Sciatic nerve (tissue), 2 donors: ENCODE results near the gene NKIRAS1. TPM values are rescaled to one million over a fixed set of nuclear protein-coding genes. Genes with fewer than 3 reads are reported as not detected.

Experiments used
- ATAC-seq: fragments of 200-7000 bp; cut with Tn5 transposase; one replicate; pipeline ENCODE4 v1.9.1; 2020; ENCODE audit warnings: mild to moderate bottlenecking, moderate library complexity
- DNase-seq: peaks from one replicate; pipeline ENCODE4 v3.0.0-alpha.2; 2020; ENCODE audit warnings: low spot score
- intact Hi-C: fragments of 100-400 bp; cut with DNase I; formaldehyde crosslinking; loops from one replicate; pipeline ENCODE4 v1.14.2; 2022
- total RNA-seq: library from RNA; stranded (reverse); fragmentation: NEBNext Ultra II Directional; extraction: Animal tissue kit (Norgen Biotek cat#: 25700); gene quantifications from one replicate; pipeline ENCODE4 v1.2.1, GENCODE V29; 2021
- donor health status: DM: no; HTN: no; CAD: no.
- donor health status: DM: no; HTN: no; CAD: no.

NKIRAS1 gene
- total RNA-seq, result 10.8 TPM

DNA sequence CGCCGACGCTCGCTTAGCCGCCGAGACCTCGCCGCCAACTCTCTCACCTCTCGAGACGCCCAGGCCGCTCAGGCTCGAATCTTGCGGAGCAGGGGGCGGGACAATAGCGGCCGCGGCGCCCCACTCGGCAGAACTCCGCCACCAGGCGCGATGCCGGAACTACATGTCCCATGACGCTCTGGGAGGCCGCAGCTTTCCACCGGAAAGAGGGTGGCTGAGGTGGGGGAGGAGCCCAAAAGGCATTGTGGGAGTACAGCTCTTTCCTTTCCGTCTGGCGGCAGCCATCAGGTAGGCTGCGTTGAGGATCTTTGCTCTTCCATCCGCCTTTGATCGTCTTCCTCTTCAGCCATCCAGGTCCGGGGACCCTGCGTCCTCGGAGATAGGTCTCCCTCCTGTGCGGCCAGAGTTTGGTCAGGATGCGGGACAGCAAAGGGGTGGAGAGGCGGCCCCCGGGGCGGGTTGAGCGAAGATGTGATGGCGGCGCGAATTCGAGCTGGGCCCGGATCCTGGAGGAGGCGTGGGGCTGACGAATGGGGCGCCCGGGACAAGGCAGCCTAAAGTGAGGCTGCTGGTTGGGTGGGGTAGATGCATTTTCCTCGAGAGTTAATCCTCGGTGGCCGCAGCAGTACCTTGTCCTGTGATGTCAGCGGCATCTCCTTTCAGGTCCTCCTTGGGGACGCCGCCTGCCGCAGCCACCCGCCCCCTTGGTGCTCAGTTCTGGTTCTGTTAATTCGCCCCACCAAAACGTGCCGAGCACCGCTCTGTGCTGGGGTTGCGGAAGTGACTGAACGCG, at the start of gene NKIRAS1, which contains the start of gene RPL15:
TSS of gene NKIRAS1 (minus strand) at position 105 of the 793 bp plus-strand sequence. CDS start 6,086 bp downstream, outside the sequence.
TSS of gene RPL15 (plus strand) at position 247 of the 793 bp plus-strand sequence. CDS start 728 bp downstream, outside the sequence.
- ATAC-seq (peak; percentile 99), DNase-seq (peak; percentile 99)
- intact Hi-C loops, result no loop called here

DNA sequence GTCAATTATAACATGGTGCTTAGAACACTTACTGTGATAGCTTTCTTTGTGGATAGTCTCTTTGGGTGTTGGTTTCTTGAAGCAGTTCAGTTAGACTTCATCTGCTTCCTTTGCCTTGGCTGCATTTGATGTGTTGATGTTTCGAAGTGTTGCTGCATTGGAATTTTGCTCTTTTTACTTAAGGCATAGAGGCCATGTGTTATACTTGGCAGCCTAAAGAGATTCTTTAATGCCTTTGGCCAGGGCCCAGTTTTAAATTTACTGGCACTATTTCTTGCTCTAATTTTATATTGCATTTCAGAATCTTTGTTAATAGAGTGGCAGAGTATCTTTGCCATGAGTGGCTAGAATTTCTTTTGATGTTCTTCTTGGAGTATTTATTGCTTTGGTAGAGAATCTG, 49.5 kb upstream of the NKIRAS1 start:
- no peak for DNase-seq
- ATAC-seq, result no peak
- intact Hi-C loops, result no loop called here

- ATAC-seq, result no peak
- DNase-seq, result no peak
- intact Hi-C loops, result no loop called here
These were observed 47.9 kb upstream of the NKIRAS1 start for GRCh38 chr3:23964537-23965235.

- ATAC-seq, result no peak
- intact Hi-C loops, result no loop called here
- no peak for DNase-seq
These were observed 45.1 kb upstream of the NKIRAS1 start for GRCh38 chr3:23961913-23962312.

- ATAC-seq, result no peak
- intact Hi-C loops, result no loop called here
- no peak for DNase-seq
These were observed 44.3 kb upstream of the NKIRAS1 start for GRCh38 chr3:23961066-23961465.

DNA sequence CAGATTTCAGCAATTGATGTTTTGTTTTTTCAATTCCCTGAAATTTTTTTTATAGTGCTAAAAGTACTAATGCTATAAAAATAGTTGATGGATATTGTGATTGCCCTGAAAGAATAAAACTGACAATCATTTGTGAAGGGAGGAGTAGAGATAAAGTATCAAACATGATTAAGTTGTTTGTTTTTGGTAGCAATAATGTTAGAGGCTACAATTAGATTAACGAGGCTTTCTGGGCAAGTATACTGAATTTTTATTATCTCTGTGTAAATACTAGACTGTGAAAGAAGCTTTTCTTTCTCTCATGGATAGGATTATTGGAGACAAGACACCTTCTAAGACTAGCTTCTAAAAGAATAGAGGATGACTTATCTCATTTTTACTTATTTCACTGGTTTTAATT, 43.9 kb upstream of the NKIRAS1 start:
- intact Hi-C loops, result no loop called here
- DNase-seq (no peak), ATAC-seq (no peak)

- DNase-seq (no peak), ATAC-seq (peak; percentile 32)
- intact Hi-C loops, result no loop called here
These were observed 42.5 kb upstream of the NKIRAS1 start for GRCh38 chr3:23959135-23959900.

DNA sequence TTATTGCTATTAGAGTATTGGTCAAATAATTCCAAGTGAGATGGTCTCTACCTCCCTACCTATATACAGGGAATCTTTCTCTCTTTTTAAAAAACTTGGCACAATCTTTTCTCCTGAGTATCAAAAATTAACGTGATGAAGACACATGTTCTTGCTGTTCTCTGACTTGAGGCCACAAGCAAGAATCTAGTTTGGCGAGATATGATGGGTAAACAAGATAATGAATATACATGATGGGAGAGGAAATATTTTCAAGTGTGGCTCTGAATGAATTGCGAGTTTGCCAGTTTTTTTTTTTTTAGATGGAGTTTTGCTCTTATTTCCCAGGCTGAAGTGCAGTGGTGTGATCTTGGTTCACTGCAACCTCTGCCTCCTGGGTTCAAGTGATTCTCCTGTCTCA, 39.9 kb upstream of the NKIRAS1 start:
- no peak for ATAC-seq

GRCh38 chr3:23954144-23954543, 37.4 kb upstream of the NKIRAS1 start:
- intact Hi-C loops, result no loop called here
- no peak for DNase-seq
- no peak for ATAC-seq

More for the DNA sequence above, 39.9 kb upstream of the NKIRAS1 start:
- DNase-seq, result no peak
- intact Hi-C loops, result no loop called here

- ATAC-seq (no peak), DNase-seq (no peak)
- intact Hi-C loops, result no loop called here
These were observed 36.7 kb upstream of the NKIRAS1 start for GRCh38 chr3:23953523-23953922.

DNA sequence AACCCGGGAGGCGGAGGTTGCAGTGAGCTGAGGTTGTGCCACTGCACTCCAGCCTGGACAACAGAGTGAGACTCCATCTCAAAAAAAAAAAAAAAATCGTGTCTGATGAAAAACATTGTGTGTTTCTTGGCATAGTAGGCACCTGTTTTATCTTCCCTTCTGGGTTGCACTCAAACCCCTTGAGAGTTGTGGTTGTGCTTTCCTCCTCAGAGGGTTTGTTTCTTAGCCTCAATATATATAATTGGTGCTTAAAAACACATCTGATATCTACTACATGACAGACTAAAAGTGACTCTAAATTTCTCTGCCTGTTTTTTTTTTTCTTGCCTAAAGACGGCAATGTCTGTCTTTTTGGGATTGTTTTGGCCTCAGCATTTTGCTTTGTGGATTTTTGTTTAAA, 35.9 kb upstream of the NKIRAS1 start:
- intact Hi-C loops, result no loop called here
- ATAC-seq (no peak), DNase-seq (no peak)

- intact Hi-C loops, result no loop called here
- DNase-seq (no peak), ATAC-seq (no peak)
These were observed 33.5 kb upstream of the NKIRAS1 start for GRCh38 chr3:23950293-23950692.

DNA sequence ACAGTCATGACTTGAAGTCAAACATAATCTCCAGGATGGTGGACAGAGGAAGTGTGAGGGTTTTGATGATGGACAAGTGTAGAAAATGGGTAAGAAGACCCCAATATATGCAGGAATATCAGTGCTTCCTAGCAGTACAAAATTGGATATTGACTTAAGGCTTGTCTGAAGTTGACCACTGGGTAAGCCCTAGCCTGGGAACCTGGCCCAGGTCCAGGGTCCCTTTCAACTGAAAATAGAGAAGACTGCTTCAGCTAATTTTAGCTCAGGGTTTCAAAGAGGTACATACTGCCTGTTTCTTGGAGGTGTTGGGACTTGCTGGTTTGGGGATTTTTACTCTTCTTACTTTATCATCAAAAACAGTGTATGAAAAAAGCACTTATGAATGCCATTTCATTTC, 33.0 kb upstream of the NKIRAS1 start:
- intact Hi-C loops, result no loop called here
- DNase-seq (no peak), ATAC-seq (no peak)

DNA sequence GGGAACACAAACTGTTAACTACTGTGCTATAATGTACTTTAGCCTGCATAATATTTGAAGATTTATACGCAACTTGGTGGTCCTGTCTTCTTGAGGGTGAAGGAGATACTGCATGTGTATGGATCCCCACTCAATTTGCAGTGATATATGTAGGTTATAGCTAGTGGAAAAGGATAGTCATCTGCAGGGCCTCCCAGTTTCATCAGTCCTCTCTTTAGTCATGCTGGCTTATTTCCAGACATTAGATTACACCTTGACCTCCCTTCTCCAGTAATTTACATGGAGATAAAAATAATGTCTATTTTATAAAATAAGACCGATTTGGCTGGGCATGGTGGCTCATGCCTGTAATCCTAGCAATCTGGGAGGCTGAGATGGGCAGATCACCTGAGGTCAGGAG, 32.0 kb upstream of the NKIRAS1 start:
- ATAC-seq, result no peak
- DNase-seq, result no peak
- intact Hi-C loops, result no loop called here

- ATAC-seq (peak; percentile 94), DNase-seq (peak; percentile 99)
- intact Hi-C loops, result no loop called here
These were observed 29.3 kb upstream of the NKIRAS1 start for GRCh38 chr3:23945913-23946687.

DNA sequence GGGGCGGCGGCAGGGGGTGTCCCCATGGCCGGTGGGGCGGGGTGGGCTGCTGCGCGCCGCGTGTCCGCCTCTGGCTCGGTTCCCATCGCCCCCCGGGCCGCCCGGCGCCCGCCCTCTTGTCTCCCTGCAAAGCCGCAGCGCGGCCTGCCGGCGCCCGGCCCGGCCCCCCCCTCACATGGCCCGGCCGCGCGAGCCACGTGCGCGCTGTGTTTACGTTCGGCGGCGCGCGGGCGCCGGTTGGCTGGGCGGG, 28.8 kb upstream of the NKIRAS1 start:
- no peak for DNase-seq
- ATAC-seq, result no peak
- intact Hi-C loops, result no loop called here

DNA sequence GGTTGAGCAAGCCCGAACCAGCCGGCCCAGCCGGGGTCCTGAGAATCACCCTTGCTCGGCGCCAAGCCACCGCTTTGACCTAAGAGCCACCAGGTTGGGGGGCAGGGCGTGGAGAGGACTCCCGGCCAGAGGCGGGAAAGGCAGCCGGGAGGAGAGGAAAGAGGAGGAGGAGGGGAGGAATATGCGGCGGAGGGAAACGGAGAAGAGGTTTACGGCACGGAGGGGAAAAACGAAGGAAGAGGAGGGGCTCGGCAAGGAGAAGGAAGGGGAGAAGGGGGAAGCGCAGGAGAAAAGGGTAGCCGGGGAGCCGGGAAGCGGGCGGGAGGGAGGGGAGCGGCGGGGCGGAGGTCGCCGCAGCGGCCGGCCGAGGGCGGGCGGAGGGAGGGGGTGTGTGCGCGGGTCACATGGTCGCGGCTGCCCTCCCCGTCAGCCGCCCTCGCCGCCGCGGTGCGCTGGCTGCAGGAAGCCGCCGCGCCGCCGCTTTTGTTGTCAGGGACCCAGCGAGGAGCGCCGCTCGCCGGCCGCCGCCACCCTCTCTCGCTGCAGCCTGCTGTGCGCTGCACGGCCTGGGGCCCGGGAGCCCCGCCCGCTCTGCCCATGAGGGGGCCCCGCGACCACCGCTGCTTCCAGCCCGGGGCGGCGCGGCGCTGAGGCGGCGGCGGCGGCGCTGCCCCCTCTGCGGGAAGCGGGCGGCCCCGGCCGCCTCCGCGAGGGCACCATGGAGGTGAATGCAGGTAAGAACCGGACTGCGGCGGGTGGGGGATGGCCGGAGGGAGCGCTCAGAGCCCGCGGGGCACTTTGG, 28.3 kb upstream of the NKIRAS1 start, which contains the start of gene NR1D2:
TSS of gene NR1D2 (plus strand) at position 426 of the 802 bp plus-strand sequence. CDS start at position 719, 293 bp downstream.
- intact Hi-C loops, result no loop called here
- peak; percentile 92 for DNase-seq
- ATAC-seq, result peak; percentile 81
